GM04504 (cell line): ENCODE data around the gene PPIL1.

Experiments used
- DNase-seq: peaks from one replicate; pipeline ENCODE4 v3.0.0-alpha.2; 2012; ENCODE audit warnings: low read depth

Gene PPIL1

DNA sequence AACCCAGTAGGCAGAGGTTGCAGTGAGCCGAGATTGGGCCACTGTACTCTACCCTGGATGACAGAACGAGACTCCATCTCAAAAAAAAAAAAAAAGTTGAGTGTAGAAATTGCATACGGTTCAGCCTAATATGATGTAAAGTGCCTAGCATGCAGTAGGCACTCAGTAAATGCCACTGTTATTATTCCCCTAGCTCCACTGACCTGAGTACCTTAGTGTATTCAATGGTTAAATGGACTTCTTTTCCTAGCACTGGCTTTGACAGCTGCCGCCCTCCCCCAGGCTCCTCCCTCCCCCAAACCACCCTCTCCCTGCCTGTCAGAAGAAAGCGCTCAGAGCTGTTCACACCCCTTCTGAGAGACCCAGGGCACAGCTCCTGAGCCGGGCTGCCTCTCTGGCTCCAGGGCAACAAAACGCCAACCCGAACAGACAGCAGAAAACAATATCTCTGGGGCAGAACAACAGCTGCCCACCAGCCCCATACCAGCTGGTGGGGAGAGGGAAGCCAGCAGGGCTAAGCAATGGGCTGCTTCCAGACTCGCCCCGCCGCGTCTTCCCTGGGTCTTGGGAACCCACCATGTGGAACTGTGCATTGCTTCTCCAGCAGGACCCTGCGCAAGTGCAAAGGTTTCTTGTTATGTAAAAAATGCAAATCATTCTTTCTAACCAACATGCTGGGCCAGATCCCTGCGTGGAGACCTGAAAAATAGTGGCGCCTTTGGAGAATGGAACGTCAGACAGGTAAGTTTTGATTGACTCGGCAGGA, 39.8 kb downstream of the PPIL1 start:
- no peak for DNase-seq

DNA sequence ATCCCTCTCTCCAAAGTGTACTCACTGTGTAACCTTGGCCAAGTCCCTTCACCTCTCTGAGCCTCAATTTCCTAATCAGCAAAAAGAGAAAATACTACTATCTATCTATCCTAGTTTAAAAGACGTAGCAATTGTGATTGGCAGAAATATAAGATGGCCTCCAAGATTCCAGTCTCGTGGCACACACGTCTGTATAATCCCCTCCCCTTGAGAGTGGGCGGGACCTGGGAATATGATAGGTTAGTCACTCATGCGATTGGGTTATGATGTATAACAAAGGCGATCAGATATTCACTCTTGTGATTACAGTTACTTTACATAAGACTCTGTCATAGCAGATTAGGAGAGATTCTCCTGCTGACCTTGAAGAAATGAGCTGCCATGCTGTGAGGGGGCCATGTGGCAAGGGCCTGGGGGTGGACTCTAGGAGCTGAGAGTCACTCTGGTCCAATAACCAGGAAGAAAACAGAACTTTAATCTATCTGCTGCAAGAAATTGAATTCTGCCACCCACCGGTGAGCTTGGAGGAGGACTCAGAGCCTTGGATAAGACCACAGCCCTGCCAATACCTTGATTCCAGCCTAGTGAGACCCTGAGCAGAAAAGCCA, 41.3 kb downstream of the PPIL1 start:
- no peak for DNase-seq

DNA sequence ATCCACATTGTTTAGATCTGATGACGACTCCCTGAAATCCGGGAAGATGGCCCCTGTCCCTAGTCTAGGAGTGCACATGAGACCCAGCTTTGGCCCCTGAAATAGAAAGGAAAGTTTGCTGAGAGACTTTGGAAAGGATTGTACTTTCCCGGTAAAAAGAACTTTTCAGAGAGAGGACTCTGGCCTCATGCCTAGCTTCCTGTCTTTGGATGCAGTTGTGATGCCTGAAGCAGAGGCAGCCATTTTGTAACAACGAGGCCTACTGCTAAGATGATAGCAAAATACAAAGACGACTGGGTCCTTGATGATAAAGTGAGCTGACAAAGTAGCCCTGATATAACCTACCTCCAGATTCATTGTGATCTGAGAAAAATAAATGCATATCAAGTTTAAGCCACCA, 42.3 kb downstream of the PPIL1 start:
- no peak for DNase-seq

DNA sequence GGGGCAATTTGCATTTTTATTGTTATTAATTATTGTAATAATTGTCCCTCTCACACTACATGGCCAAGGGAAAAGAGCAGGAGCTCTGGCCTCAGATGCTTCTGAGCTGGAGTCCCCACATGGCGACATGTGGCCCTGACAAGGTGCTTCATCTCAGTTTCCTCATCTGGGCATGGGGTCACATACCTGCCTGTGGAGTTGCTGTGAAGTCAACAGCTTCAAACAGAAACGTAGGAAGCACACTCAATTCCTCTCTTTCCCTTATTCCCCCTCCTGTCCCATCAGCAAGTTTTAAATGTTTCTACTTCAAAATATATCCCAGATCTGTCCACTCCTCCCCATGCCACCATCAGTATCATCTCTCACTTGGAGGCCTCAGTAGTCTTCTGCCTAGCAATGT, 44.0 kb downstream of the PPIL1 start:
- DNase-seq: no peak

DNA sequence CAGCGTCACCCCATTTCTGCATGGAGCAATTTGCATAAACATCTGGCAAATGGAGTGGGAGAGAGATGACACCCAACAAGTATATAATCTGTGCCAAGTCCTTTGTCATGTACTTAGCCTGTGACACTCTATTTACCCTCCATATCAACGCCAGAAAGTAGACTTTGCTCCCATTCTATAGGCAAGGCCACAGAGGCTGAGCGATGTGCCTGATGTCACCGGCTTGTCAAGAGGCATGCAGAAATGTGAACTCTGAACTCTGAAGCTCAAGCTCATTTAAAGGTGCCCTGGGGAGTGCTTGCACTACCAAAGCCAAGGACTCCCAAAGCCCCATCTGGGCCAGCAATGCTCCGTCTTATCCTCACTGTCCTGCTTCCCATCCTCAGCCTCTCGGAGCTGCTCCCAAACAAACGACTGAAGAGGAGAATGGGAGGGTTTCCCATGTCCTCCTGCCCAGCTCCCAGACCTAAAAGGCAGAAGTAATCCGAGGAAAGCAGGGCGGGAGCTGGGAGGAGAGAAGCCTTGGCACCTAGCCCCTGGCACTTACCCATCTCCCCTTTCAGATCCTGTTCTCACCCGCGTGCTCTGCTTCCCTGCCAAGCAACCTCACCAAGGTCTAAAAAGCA, 44.6 kb downstream of the PPIL1 start:
- DNase-seq: no peak

DNA sequence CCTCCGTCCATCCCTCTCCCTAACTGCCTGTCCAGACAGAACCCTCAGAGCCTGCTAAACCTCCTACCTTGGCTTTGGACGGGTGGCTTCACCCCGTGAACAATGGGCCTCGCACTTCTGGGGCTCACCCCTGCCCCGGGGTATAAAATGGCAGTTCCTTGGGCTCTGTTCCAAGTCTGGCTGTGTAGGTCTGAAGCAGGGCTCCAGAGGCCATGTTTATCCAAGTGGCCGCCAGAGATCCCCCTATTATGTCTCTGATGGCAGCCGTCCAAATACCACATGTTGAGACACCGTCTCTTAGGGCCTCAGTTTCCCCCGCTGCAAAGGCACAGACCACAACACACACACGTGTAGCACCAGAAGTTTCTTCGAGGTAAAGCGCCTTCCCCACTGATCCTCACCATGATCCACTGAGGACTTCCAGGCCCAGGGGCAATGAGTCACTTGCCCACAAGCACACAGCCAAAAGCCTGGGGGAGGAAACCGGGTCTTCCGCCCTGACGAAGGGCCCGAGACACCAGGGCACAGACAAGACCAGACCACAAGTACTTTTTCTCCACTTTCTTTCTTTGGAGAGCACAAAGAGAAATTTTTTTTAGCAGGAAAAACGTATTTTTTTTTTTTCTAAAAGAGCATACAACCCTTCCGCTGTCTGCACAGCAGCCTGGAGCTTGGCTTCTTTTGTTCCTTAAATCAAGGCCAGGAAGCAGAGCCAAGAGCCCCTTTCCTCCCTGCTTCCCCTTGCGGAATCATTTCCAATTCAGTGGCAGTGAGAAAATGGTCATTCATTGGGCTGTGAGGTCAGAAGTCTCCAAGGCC, 47.1 kb downstream of the PPIL1 start:
- no peak for DNase-seq

DNA sequence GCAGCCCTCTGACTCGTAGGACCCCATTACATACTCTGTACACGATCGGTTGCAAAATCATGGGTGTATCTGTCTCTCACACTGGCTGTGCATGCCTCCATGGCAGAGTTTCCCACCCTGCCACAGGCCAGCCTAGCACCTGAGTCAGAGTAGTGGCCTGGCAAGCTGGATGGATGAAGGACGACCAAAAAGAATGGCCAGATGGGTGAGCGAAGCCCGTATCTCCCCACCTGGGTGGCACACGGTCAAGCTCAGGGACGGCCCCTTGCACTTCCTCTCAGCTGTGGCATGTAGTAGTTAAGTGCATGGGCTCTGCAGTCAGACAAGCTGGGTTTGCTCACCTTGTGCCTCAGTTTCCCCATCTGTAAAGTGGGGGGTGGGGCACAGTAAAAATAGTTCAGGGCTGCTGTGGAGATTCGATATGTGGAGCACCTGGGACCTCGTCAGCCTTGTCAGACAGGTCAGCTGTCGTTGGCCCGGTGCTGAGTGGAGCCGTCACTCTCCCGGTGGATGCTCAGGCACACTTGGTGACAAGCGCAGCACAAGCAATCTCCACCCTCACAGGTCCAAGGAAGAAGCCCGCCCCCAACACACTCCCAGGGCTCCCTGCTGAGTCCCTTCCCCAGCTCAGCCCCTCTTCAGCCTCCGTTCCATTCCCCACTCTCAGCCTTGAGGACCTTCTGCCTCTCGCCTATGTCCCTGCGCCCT, 47.9 kb downstream of the PPIL1 start:
- DNase-seq: no peak

DNA sequence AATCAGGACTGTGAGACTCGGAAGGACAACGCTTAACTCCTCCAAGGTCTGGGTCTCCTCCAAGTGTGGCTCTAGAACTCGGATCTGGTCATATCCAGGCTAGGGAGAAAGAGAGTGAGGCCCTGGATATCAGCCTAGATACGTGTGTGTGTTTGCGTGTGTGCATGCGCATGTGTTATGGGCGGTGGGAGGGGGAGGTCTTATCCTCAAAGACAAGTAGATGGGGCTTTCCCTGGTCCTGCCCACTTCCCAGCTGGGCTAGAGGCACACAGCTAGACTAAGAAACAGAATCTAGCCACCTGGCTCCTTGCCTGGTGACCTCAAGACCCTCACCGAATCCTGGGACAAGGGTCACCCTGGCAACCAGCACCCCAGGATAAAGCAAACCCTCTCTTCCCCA, 48.6 kb downstream of the PPIL1 start:
- DNase-seq: no peak

DNA sequence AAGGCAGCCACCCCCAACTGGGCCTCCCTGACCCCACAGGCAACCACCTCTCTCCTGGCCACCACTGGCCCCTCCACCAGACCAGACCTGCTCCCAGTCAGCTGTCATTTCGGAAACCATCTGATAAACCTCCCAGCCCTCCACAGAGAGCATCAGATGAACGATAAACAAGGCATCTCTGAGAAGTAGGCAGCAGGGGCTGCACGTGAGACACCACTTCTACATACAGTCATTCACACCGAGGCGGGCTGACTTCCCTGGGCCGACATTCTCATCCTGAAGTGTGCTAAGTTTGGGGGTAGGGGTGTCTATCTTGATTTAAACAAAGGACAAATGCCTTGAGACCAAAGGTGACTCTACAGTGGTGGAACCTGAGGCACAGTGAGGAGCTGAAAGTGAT, 49.2 kb downstream of the PPIL1 start:
- no peak for DNase-seq

DNA sequence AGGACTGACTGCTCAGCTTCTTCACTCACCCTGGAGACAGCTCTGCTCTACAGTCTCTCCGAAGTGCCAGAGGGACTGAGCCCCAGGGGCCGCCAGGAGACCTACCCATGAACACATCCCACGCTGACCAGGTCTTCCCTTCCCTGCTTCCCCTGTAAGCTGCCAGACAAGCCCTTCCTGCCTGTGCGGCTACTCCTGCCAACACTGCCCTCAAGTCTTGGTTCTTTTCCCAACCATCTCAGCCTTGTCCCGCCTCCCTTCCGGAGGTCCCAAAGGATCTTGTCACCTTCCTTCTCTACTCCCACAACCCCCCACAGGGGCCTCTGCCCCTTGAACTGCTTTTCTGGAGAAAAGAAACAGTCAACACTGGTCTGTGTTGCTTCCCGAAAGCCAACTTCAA, 50.4 kb downstream of the PPIL1 start:
- no peak for DNase-seq

DNA sequence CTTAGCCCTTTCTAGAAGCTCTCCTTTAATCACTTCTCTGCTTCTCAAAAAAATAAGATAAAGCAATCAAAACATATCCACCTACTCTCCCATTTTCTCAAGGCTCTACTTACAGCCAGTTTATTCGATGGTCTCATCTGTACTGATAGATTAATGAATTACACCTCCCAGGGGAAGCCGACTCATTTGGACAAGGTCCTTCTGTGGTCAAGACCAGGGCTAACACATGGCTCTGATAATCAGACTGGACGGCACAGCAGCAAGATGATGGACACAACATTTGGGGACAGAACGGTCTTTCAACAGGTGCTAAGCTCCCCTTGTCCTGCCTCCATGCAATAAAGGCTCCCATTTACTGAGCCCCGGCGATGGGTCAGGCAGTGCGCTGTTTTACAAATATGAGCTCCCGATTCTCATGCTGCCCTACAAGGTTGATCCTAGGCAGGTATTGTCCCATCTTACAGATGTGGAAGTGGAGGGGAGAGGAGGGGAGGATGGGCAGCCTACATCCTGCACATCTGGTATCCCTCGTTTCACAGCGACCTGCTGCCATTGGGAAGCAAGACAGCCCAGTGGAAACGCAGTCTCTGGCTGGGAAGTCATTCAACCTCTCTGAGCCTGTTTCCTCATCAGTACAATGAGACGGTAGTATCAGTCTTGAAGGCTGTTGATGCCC, 51.0 kb downstream of the PPIL1 start:
- DNase-seq: no peak

DNA sequence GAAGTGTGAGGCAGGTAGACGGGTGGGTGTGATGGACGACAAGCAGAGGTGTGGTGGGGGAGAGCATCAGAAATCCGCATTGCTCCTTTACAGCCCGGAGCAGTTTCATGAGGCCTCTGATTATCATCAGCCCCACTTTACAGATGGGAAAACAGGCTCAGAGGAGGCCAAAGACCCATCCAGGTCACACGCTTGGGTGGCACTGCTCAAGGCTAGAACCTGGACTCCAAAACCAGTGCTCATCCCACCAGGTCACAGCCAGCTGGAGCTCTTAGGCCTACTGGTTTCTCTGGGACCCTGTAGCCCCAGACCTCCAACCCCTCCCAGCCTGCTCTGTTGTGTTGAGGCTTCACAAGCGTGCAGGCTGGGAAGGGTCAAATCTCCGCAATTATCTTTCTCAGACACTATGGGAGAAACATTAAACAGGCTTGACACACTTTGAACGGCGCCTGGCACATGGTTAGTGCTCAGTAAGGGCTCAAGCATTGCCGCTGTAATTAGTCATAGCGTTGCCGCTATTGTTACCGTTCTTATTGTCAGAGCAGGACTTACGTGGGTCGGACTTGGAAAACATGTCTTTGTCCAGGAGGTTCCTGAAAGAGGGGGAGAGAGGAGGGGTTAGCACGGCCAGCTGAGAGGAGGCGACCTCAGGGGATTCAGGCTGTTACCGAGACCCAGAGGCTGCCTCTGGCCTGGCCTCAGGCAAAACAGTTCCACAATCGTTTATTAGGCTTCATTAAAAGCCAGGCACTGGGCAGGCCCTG, 51.9 kb downstream of the PPIL1 start:
- no peak for DNase-seq

DNA sequence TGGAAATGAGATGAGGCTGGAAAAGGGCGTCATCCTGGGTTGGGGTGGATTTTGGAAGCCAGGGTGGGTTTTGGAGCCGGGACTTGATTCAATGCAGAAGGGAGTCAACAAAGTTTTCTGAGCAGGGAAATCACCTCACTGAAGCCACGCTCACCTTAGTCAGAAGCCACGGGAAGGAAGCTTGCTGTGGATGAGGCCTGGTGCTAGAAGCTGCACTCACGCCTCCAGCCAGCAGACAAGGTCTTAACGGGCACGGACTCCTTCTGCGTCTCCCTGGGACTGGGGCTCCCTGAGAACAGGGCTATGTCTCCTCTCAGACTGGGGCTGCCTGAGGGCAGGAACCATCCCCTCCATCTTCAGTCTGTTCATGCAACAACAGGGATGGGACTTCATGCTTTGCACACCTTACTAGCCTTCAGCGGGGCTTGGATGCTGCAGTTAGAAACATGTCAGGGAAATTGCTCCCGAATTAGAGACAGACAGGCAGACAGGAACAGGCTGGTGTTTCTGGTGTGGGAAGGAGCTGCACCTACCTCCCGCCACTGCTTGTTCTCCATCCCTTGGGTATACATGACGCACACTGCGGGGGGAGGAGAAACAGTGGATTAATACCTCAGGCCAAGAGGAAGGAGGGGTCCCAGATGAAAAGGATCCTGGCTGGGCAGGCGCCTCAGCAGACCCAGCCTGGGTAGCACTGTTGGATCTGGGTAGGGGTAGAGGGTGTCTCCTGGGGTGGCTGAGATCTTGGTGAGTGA, 52.8 kb downstream of the PPIL1 start:
- no peak for DNase-seq

DNA sequence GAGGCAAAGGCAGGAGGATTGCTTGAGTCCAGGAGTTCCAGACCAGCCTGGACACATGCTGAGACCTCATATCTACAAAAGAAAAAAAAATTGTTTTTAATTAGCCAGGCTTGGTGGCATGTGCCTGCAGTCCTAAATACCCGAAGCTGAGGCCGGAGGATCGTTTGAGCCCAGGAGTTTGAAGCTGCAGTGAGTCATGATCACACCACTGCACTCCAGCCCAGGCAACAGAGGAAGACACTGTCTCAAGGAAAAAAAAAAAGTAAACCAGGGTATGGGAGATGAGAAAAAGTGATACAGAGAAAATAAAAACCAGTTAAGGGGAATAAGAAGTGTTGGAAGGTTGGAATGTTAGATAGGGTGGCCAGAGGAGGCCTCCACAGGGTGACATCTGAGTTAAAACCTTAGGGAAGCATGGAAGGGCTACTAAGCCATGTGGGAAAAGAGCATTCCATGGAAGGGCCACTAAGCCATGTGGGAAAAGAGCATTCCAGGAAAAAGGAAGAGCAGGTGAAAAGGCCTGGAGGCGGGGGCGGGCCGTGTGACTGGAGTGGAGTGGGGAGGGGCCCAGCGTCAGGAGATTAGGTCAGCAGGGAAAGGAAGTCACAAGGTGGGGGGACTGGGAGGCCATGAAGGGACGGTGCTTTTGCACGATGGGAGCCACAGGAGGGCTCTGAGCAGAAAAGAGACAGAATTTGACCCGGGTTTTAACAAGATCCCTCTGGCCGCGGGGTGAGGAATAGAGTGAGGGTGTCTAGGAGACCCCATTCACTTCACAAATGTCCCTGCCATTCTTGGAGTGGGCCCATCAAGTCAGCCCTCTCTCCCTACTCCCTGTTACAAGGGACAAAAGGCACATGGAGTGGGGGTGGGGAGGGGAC, 53.7 kb downstream of the PPIL1 start:
- DNase-seq: peak; percentile 23

DNA sequence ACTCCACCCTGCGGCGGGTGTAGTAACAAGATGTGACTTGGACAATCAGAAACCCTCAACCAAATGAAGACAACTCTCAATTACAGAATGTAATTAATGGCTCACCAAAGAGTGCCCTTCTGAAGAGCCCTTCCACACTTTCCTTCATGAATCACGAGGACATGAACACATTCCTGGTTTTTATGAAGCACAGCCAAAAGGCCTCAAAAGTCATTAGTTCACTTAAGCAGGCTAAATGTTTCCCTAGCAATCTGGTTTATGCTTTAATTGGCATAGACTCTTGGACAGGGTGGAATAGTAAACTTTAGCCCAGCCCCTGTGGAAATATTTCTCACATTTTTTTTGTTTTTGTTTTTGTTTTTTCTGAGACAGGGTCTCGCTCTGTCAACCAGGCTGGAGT, 55.8 kb downstream of the PPIL1 start:
- DNase-seq: no peak

DNA sequence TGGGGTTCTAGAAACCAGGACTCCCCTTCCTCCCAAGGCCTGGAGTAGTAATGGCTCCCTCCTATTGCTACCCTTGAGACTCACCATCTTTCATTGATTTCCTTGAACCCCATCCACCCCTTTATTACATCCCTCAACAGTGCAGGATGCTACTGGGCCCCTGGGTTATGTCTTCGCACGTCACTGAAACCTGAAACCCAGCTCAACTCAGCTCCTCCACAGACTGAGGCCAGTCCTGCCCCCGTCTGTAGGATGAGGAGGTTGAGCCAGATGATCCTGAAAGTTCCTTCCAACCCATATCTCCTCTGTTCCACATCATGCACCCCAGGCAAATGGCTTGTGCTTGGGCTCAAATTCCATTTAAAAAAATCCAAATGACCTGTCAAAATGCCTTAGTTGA, 56.8 kb downstream of the PPIL1 start:
- no peak for DNase-seq

DNA sequence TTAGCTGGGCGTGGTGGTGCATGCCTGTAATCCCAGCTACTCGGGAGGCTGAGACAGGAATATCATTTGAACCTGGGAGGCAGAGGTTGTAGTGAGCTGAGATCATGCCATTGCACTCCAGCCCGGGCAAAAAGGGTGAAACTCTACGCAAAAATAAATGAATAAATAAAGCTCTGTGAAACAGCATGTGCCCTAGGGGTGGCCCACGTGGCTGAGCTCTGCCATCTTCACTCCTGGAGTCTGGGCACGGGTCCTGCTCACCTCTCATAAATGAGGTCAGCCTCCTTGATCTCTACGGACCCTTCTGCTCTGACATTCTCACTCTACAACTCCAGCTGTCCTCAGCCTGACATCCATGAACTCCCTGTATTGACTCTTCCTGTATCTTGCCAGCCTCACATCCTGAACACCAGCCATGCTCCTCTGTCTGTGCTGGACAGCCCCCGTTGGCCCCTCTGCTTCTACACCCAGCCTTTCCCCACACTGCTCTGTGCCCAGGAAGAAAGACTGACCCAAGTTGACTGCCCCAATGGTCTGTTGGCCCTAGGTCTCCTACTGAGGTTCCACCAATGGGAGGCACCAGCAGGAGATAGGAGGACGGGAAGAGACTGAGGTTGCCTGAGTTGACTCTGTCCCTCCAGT, 57.3 kb downstream of the PPIL1 start:
- no peak for DNase-seq

DNA sequence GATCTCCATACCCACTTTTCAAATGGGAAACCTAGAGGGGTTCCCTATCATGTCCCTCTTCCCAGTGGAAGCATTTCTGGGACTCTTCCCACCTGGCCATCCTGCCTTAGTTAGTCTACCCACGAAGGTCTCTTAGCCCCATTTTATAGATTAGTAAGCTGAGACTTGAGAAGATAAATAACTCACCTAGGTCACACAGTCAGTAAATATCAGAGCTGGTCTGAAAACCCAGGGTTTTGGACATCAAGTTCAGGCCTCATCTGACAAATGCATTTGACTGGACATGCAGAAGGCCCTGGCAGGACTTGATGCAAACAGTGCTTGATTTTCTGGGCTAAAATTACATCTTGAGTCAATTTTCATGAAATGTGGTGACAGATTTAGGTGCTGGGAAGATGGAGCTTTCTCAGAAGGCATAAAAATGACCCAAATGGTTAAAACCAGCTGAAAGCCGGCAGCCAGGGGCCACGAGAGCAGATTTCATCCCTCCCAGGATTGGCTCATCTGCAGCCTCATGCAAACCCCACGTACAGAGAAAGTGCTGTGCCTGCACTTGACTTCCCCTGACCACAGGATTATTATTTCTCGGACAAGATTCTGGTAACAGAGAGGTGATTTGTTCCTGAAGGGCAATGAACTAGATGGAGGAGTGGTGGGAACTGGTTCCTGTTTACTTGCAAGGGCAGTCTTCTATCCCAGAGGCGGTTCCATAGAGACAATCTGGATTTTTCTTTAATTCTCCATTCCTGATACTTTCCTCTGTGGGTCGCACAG, 58.5 kb downstream of the PPIL1 start:
- peak; percentile 69 for DNase-seq
